Measurements from ENCODE around the gene MTURN. TPM values are rescaled to one million over a fixed set of nuclear protein-coding genes. Genes with fewer than 3 reads are reported as not detected.

MTURN gene
- total and polyA plus RNA-seq, 9 of the 15 experiments (the other 6 are each of a cell fraction or from before 2014, with no cell fraction given) = 0.94 to 14.8 (median 6.4) TPM

GRCh38 chr7:30134611-30135300 lies at the start of gene MTURN (continued):
- peak; percentile 16 to 78 for TF ChIP-seq E2F6 (IDR thresholded peaks at IDR 0.05; ENCODE audit: borderline replicate concordance in 1 of 2, extremely low read depth in 1 of 2, insufficient read depth in 1 of 2, insufficient read length in 1 of 2, low read depth in 1 of 2, low read length in 1 of 2, poor library complexity in 1 of 2, severe bottlenecking in 1 of 2)
- TF ChIP-seq ESRRA (IDR thresholded peaks at IDR 0.05; ENCODE audit: borderline replicate concordance, low read depth) = peak; percentile 3; the same call in 1 of the 2 replicates
- peak; percentile 63 for TF ChIP-seq MYC (IDR thresholded peaks at IDR 0.05; ENCODE audit: low read depth, low read length)
- no peak for TF ChIP-seq MYC (CRISPR knock-in tag; IDR thresholded peaks at IDR 0.05; ENCODE audit: borderline replicate concordance, low read depth)
- no peak for TF ChIP-seq ZNF232 (CRISPR knock-in tag; IDR thresholded peaks at IDR 0.05)
- TF ChIP-seq ELK1 (CRISPR knock-in tag; IDR thresholded peaks at IDR 0.05) = no peak
- TF ChIP-seq ZNF398 (CRISPR knock-in tag; IDR thresholded peaks at IDR 0.05) = no peak
- peak; percentile 65; the same call in 1 of the 2 replicates for TF ChIP-seq ETS1 (conservative IDR thresholded peaks at IDR 0.05; ENCODE audit: control insufficient read depth, low read depth, low read length)
- TF ChIP-seq RBFOX2 (IDR thresholded peaks at IDR 0.05; ENCODE audit: low read depth, low read length) = peak; percentile 49
- TF ChIP-seq SP1 (CRISPR knock-in tag; IDR thresholded peaks at IDR 0.05) = peak; percentile 35; the same call in 1 of the 2 replicates
- peak; percentile 54 for TF ChIP-seq FOS (IDR thresholded peaks at IDR 0.05; ENCODE audit: extremely low read depth, insufficient read length)
- no peak for TF ChIP-seq ELF2 (CRISPR knock-in tag; IDR thresholded peaks at IDR 0.05)
- peak; percentile 95 for TF ChIP-seq VEZF1 (CRISPR knock-in tag; IDR thresholded peaks at IDR 0.05)
- peak; percentile 51; the same call in 1 of the 2 replicates for TF ChIP-seq TFAP4 (CRISPR knock-in tag; IDR thresholded peaks at IDR 0.05; ENCODE audit: borderline replicate concordance)
- TF ChIP-seq ATF7 (IDR thresholded peaks at IDR 0.05) = peak; percentile 98
